K562 (cell line): ENCODE results near the gene NUP62. TPM values are rescaled to one million over a fixed set of nuclear protein-coding genes. Genes with fewer than 3 reads are reported as not detected.

ENCODE experiments used
- ETS2 ChIP-seq: IDR thresholded peaks from 2 replicates; pipeline ENCODE4 v1.6.1; 2016; ENCODE audit warnings: borderline replicate concordance, missing genetic modification characterization, mild to moderate bottlenecking, moderate library complexity, missing compliant biosample characterization; ENCODE audit not compliant: poor library complexity, severe bottlenecking
- HDAC2 ChIP-seq: fragments of 450-650 bp; IDR thresholded peaks from 2 replicates; pipeline ENCODE4 v1.6.1; 2016; ENCODE audit warnings: mild to moderate bottlenecking
- HEY1 ChIP-seq: fragments of 250-450 bp; sonication (Bioruptor Pico); IDR thresholded peaks from 2 replicates; pipeline ENCODE4 v1.5.0; 2020; ENCODE audit warnings: mild to moderate bottlenecking, moderate library complexity, borderline replicate concordance
- KHSRP ChIP-seq: fragments of 450-650 bp; IDR thresholded peaks from 2 replicates; pipeline ENCODE4 v1.6.1; 2017
- KLF13 ChIP-seq: fragments of 450-650 bp; IDR thresholded peaks from 2 replicates; pipeline ENCODE4 v1.6.1; 2016; ENCODE audit warnings: missing genetic modification characterization, low read depth, mild to moderate bottlenecking, missing compliant biosample characterization, moderate library complexity, borderline replicate concordance
- MBD1 ChIP-seq: fragments of 250-450 bp; sonication (Bioruptor Pico); IDR thresholded peaks from 2 replicates; pipeline ENCODE4 v1.8.0; 2022; ENCODE audit warnings: inconsistent platforms
- NKRF ChIP-seq: fragments of 450-650 bp; IDR thresholded peaks from 2 replicates; pipeline ENCODE4 v1.6.1; 2016; ENCODE audit warnings: borderline replicate concordance
- PYGO2 ChIP-seq: fragments of 450-650 bp; IDR thresholded peaks from 2 replicates; pipeline ENCODE4 v1.6.1; 2016; ENCODE audit warnings: mild to moderate bottlenecking, missing genetic modification characterization, moderate library complexity, missing compliant biosample characterization
- RAD21 ChIP-seq, 2 experiments: fragments of 250-450 bp in 1 of 2; fragments of 450-650 bp in 1 of 2; sonication (Bioruptor Pico) in 1 of 2; formaldehyde crosslinking in 1 of 2; IDR thresholded peaks in 1 of 2; conservative IDR thresholded peaks in 1 of 2; 2 replicates each; pipeline versions ENCODE4 v1.4.0 to v1.8.0; 2020 to 2022; ENCODE audit warnings: mild to moderate bottlenecking in 2 of 2, moderate library complexity in 1 of 2
- RNF219 ChIP-seq: fragments of 250-450 bp; sonication (Bioruptor Pico); IDR thresholded peaks from 2 replicates; pipeline ENCODE4 v1.5.0; 2022; ENCODE audit warnings: mild to moderate bottlenecking
- SRSF7 ChIP-seq: fragments of 200-400 bp; formaldehyde crosslinking; optimal IDR thresholded peaks from 2 replicates; pipeline ENCODE3; 2017; ENCODE audit warnings: mild to moderate bottlenecking, low read depth, low read length
- TAF9B ChIP-seq: fragments of 450-650 bp; IDR thresholded peaks from 2 replicates; pipeline ENCODE4 v1.6.1; 2018; ENCODE audit warnings: mild to moderate bottlenecking; ENCODE audit not compliant: partially characterized antibody
- ZNF280B ChIP-seq: fragments of 250-450 bp; sonication (Bioruptor Pico); IDR thresholded peaks from 2 replicates; pipeline ENCODE4 v1.5.1; 2021; ENCODE audit warnings: mild to moderate bottlenecking
- ZNF41 ChIP-seq: fragments of 250-450 bp; sonication (Bioruptor Pico); conservative IDR thresholded peaks from 2 replicates; pipeline ENCODE4 v1.4.0; 2020; ENCODE audit warnings: mild to moderate bottlenecking
- ZNF551 ChIP-seq: fragments of 250-450 bp; sonication (Bioruptor Pico); IDR thresholded peaks from 2 replicates; pipeline ENCODE4 v1.5.0; 2021; ENCODE audit warnings: mild to moderate bottlenecking, moderate library complexity
- ZNF583 ChIP-seq: fragments of 250-450 bp; sonication (Bioruptor Pico); IDR thresholded peaks from 2 replicates; pipeline ENCODE4 v1.4.0; 2020
- polyA plus RNA-seq, 8 experiments: library from polyadenylated mRNA; depleted of rRNA in 4 of 8; stranded (reverse) in 5 of 8; unstranded in 3 of 8; fragments of >200 nt; fragmentation: Nextera tagmentation in 2 of 8; fragmentation: Illumina TruSeq in 1 of 8; extraction: Ambion mirVana in 2 of 8; extraction: Trizol in 1 of 8; gene quantifications; 2 replicates each; pipeline versions ENCODE4 v1.2.1 to v1.2.3, GENCODE V29; 2011 to 2014; ENCODE audit warnings: inconsistent platforms in 1 of 8, missing spikeins in 1 of 8
- total RNA-seq, 7 experiments: library from RNA; depleted of rRNA in 6 of 7; stranded (reverse); fragments of >200 nt in 6 of 7; fragmentation: Illumina TruSeq in 2 of 7; extraction: Trizol in 2 of 7; gene quantifications; 2 replicates each; pipeline versions ENCODE4 v1.2.1 to v1.2.3, GENCODE V29; 2011 to 2021; ENCODE audit warnings: low replicate concordance in 1 of 7
- TF ChIP-seq, protein P1 (sequence below): sonication (generic); formaldehyde crosslinking; IDR thresholded peaks from 2 replicates; pipeline ENCODE4 v1.8.0; 2022; ENCODE audit warnings: missing genetic modification reagents, mild to moderate bottlenecking, borderline replicate concordance

NUP62 gene
- total and polyA plus RNA-seq, 9 of the 15 experiments (the other 6 are each of a cell fraction or from before 2014, with no cell fraction given): 16.9 to 109 (median 66.0) TPM

DNA sequence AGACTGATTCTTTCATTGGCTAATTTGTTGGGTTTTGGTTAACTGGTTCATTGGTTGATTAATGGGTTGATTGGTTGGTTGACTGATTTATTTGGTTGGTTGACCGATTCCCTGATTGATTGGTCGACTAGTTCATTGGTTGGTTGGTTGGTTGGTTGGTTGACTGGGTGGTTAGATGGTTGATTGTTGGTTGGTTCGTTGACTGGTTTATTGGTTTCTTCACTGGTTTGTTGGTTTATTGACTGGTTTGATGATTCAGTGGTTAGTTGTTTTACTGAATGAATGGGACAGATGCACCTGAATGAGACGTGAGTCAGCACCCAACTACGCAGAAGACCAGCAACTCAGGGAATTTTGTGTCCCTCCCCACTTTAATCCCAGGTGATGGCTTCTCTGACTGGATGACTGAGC, 2.7 kb upstream of the NUP62 start (continued):
- TF ChIP-seq ZNF280B (CRISPR knock-in tag) (no peak), ZNF583 (CRISPR knock-in tag) (no peak), TAF9B (no peak), HEY1 (CRISPR knock-in tag) (no peak), MBD1 (CRISPR knock-in tag) (no peak), RNF219 (CRISPR knock-in tag) (no peak), SRSF7 (no peak), RAD21 (CRISPR knock-in tag; conservative IDR thresholded peaks at IDR 0.05 in 1 of 2, IDR thresholded peaks at IDR 0.05 in 1 of 2) (no peak), ZNF41 (CRISPR knock-in tag) (no peak), ZNF551 (CRISPR knock-in tag) (no peak), HDAC2 (no peak), KHSRP (peak; percentile 52; the same call in 1 of the 2 replicates), ETS2 (tag) (no peak), NKRF (no peak), PYGO2 (tag) (no peak), KLF13 (tag) (no peak)
- TF ChIP-seq, protein P1, sequence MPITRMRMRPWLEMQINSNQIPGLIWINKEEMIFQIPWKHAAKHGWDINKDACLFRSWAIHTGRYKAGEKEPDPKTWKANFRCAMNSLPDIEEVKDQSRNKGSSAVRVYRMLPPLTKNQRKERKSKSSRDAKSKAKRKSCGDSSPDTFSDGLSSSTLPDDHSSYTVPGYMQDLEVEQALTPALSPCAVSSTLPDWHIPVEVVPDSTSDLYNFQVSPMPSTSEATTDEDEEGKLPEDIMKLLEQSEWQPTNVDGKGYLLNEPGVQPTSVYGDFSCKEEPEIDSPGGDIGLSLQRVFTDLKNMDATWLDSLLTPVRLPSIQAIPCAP (CRISPR knock-in tag): no peak
